SH-SY5Y (cell line): ENCODE measurements around the gene LSMEM2.

Experiments
- GATA2 ChIP-seq: IDR thresholded peaks from 2 replicates; pipeline ENCODE4 v1.6.1; 2011; ENCODE audit warnings: mild to moderate bottlenecking, low read depth, low read length
- GATA3 ChIP-seq: IDR thresholded peaks from 2 replicates; pipeline ENCODE4 v1.6.1; 2011; ENCODE audit warnings: low read depth, mild to moderate bottlenecking, low read length, moderate library complexity

The LSMEM2 gene

DNA sequence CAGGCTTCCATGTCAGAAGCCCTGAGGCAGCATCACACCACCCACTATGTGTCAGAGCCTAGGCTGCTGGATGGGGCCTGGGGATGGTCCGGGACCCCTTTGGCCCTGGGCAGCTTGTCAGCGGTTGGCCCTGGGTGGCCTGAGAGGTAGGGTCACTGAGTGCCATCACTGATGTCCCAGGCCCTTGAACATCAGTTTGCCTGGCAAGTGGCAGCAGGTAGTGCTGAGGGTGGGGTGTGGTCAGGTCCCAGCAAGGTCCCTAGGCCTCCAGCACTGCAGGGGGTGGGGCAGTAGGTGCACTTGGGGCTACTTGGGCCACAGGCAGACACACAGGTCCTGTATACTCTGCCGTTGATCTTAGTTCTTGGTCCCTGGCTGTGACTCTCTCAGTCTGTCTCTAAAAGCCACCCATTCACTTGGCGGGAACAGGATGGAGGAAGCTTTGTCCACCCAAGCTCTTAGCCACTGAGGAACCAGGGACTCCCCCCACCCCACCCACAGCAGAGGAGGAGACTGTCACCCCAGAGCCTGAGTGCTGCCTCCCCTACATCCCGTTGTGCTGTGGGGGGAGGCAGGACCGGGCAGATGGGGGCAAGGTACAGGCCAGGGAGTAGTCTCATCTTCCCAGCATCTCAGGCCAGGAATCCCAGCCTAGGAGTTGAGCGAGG lies 37.0 kb upstream of the LSMEM2 start:
- no peak for TF ChIP-seq GATA2
- TF ChIP-seq GATA3 = no peak

DNA sequence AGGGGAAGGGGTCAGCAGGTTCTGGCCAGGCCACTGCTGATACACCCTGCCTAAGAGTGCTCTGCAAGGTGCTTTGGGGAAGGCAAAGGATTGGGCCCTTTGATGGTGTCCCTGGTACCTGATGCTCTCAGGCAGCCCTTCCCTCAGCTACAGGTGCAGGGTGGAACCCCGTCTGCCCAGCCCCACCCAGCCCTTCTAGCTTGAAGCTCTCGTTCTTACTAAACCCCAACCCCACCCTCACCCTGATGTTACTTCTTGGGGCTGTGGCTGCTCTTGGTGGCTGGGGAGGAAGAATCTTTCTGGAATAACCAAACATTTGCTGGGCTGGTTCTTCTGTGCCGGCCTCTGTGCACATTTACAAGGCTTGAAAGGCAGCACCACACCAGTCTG lies 36.5 kb upstream of the LSMEM2 start:
- no peak for TF ChIP-seq GATA2
- TF ChIP-seq GATA3 = no peak

DNA sequence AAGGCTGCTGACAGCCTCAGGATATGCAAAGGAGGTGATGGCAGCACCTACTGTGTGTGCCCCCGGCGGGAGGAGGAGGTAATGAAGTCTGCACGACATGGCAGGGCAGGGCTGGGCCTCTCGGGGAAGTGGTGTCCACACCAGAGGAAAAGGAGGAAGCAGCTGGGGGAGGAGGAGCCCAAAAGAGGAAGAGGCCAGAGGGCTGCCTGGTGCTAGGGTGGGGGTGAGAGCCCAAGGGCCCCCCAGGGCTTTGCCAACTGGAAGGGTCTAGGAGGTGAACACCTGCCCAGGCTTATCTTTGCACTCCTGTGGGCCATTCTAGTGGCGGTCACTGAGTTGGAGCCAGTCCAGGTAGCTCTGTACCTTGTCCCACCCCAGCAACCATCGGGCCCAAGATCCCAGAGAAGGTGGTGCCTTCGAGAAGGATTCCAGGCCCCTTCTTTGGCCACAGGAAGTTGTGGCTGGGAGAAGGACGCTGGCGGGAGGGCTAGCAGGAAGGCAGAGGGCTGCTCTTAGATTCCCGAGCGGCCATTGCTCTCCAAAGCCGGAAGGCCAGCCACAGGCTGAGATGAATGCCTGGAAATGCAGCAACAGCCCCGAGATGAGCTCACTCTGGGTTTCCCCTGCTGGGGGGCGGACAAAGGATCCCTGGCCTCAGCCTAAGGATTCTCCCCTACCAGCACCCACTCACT lies 35.9 kb upstream of the LSMEM2 start:
- no peak for TF ChIP-seq GATA3
- no peak for TF ChIP-seq GATA2

- TF ChIP-seq GATA2 (no peak), GATA3 (no peak)
These were observed 35.4 kb upstream of the LSMEM2 start for GRCh38 chr3:50243543-50243895.

DNA sequence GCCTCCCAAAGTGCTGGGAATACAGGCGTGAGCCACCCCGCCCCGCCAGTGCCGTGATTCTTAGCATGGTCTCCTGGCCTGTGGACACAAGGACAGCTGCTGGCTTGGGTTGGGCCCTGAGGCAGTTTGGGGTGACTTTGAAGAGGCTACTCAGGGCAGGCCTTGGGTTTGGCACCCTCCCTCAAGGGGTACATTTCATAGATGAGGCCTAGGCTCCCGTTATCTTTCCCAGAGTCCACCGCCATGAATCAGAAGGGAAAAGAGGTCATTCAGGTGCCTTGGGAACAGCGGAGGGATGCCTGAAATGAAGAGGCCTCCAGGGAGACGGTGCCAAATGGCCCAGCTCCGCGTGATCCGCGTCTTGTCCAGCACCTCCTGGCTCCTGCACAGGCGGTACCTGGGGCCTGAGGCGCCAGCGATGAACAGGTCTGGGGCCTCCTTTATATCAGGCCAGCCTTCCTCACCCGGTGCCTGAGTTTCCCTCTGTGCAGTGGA lies 33.6 kb upstream of the LSMEM2 start:
- TF ChIP-seq GATA2 (no peak), GATA3 (no peak)

- TF ChIP-seq GATA3 = no peak
- no peak for TF ChIP-seq GATA2
These were observed 32.9 kb upstream of the LSMEM2 start for GRCh38 chr3:50245831-50246516.

DNA sequence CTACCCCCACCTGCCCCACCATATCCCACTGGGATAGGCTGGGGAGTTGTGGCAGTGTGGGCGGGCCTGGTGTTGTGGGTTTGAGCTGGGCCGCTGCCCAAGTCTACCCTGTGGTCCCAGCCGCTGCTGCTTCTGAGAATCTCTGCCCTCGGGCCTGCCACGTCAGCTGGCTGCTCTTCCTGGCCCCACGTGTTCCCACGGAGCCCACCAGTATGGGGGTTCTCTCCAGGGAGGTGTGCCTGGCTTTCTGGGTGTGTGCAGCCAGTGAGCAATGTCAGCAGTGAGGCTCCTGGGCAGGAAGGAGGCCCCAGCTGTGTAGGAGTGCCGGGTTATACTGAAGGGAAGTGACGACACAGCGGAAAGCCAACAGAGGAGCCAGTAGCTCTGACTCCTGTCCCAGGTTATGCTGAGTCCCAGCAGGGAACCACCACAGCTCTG lies 32.4 kb upstream of the LSMEM2 start:
- TF ChIP-seq GATA3 (no peak), GATA2 (no peak)

GRCh38 chr3:50248387-50248786 lies 30.5 kb upstream of the LSMEM2 start:
- no peak for TF ChIP-seq GATA3
- no peak for TF ChIP-seq GATA2

DNA sequence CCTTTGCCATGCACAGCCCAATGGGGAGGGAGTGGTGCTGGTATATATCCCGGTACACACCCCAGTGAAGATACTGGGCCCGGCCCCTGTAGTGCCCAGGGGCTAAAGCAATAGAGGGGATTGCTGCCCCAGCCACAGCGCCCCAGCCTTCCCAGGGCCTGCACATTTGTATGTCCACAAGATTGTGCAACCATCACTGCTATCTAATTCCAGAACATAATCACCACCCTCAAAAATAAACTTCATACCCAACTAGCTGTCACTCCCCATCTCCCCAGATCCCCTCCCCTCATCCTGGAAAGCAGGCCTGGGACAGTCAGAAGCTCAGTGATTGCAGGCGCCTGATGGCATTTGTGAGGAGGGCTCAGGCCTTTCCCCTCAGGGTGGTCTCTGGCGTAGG lies 29.4 kb upstream of the LSMEM2 start:
- TF ChIP-seq GATA2 (no peak), GATA3 (no peak)

GRCh38 chr3:50250514-50250913 lies 28.4 kb upstream of the LSMEM2 start:
- TF ChIP-seq GATA3 (no peak), GATA2 (no peak)

GRCh38 chr3:50251220-50251619 lies 27.7 kb upstream of the LSMEM2 start:
- TF ChIP-seq GATA2 (no peak), GATA3 (no peak)

GRCh38 chr3:50254577-50255250 lies 24.2 kb upstream of the LSMEM2 start:
- no peak for TF ChIP-seq GATA2
- no peak for TF ChIP-seq GATA3

DNA sequence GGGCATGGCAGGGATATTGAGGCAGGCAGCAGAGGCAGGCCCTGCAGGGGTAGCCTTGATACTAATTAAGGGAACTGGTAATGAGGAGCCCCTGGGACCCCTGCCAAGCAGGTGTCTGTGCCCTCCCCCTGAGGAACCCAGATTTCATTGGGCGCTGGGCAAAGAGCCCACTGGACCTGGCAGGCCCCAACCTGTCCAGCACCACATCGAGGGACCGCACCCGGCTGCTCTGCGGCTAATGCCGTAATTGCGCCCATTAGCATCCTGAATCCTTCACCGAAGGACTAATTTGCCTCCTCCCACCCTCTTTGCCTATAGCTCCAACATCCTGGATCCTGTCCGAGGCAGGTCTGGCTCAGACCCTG lies 23.7 kb upstream of the LSMEM2 start:
- TF ChIP-seq GATA2 = no peak
- no peak for TF ChIP-seq GATA3

- TF ChIP-seq GATA3 (no peak), GATA2 (no peak)
These were observed 21.7 kb upstream of the LSMEM2 start for GRCh38 chr3:50256978-50257890.
